Progenitor cell of endocrine pancreas (in vitro differentiated cells): ENCODE results near the gene COLEC12. TPM values are rescaled to one million over a fixed set of nuclear protein-coding genes. Genes with fewer than 3 reads are reported as not detected.

Experiments used
- DNase-seq: peaks from one replicate; pipeline ENCODE4 v3.0.0; 2021; ENCODE audit warnings: low spot score; ENCODE audit not compliant: unreplicated experiment
- H3K27ac Mint-ChIP-seq: 2 replicates; pipeline ENCODE4 v1.8.0; 2021; ENCODE audit warnings: mild to moderate bottlenecking, moderate library complexity, mixed read lengths
- H3K27me3 Mint-ChIP-seq: 2 replicates; pipeline ENCODE4 v1.8.0; 2021; ENCODE audit warnings: mixed read lengths
- H3K36me3 Mint-ChIP-seq: 2 replicates; pipeline ENCODE4 v1.8.0; 2022; ENCODE audit warnings: mixed read lengths; ENCODE audit not compliant: insufficient read depth
- H3K4me1 Mint-ChIP-seq: 2 replicates; pipeline ENCODE4 v1.8.0; 2021; ENCODE audit warnings: low read depth, mixed read lengths
- H3K4me3 Mint-ChIP-seq: 2 replicates; pipeline ENCODE4 v1.8.0; 2021; ENCODE audit warnings: low read depth, mild to moderate bottlenecking, moderate library complexity, mixed read lengths
- H3K9me3 Mint-ChIP-seq: 2 replicates; pipeline ENCODE4 v1.8.0; 2021; ENCODE audit warnings: low read depth, mixed read lengths
- CTCF ChIP-seq: fragments of 200-600 bp; sonication (generic); IDR thresholded peaks from one replicate; pipeline ENCODE4 v1.5.0; 2021; ENCODE audit warnings: antibody characterized with exemption, mild to moderate bottlenecking; ENCODE audit not compliant: unreplicated experiment
- total RNA-seq: library from RNA; stranded (reverse); gene quantifications from 2 replicates; pipeline ENCODE4 v1.2.1, GENCODE V29; 2021

COLEC12 gene
- total RNA-seq, 1 donor from 2014 or later = 0.55 TPM

DNA sequence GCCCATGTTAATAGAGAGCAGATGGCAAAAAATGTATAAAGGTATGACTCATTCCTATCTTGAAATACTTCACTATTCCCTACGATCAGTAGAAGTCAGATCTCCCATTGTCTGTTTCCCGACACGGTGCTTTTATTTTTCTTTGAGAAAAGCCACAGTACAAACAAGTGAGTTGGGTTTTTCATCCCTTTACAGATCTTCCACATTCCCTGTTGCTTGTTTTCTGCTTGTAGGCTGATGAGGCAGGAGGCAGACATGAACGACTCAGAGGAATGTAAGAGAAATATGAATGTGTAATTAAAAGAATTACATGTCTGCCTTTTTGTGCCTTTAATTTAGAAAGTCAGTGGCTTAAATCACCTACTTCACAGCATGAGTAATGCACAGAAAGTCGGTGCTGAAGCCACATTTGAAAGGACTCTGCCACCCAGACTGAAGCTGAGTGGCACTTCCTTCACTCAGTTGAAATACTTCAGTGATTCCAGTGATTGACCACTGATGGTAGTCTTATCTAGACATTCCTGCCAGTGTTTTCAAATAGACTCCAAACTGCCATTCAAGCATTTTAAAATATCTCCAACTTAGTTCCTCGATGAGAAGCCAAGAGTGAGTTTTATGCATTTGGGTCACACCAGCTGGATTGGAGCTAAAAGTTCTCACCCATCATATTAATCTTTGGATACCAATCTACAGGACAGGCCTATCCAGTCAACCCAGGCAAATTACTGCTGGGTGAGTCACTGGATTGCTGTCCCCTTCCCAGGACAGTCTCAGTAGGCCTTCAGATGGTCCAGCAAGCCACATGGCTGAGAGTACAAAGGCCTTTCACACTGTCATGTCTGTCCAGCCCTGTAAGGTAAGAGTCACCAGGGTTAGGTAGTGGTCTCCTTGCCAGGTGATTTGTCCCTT is 79.0 kb downstream of the COLEC12 start:
- H3K4me3 Mint-ChIP-seq = no peak overlapping the region
- TF ChIP-seq CTCF = no peak
- no peaks in the 10 kb centered on the region for H3K27me3 Mint-ChIP-seq
- no peak overlapping the region for H3K27ac Mint-ChIP-seq
- no peaks in the 10 kb centered on the region for H3K36me3 Mint-ChIP-seq
- H3K4me1 Mint-ChIP-seq = no peaks in the 10 kb centered on the region
- no peaks in the 10 kb centered on the region for H3K9me3 Mint-ChIP-seq
- DNase-seq = no peak

DNA sequence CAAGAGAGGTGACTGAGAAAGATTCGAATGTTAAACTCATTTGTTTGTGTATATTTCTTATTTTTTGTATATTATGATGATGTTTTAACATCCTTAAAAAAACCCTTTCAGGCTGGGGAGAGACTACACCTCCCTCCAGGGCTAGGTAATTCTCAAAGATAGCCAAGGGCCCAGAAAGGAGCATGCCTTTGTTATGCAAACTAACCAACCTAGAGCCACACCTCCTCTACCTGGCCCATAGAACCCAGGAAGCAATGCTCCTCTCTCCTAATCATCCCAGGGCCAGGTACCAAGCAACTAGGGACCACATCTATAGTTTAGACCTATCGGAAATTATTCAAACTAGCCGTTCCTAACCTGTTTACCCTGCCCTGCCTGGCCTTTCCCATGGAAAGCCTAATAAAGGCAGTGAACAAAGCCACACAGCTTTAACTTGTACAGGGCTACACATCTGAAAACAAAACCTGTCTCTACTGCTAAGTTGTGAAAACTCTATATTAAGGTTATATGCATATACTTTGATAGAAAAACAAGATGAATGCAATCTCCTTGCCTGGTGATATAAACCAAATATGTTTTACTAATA is 79.7 kb downstream of the COLEC12 start:
- no peaks in the 10 kb centered on the region for H3K4me1 Mint-ChIP-seq
- no peaks in the 10 kb centered on the region for H3K36me3 Mint-ChIP-seq
- DNase-seq = no peak

GRCh38 chr18:419541-420175 is 80.8 kb downstream of the COLEC12 start:
- Mint-ChIP-seq H3K4me1 (no peaks in the 10 kb centered on the region), H3K27me3 (no peaks in the 10 kb centered on the region), H3K4me3 (no peak overlapping the region), H3K36me3 (no peaks in the 10 kb centered on the region), H3K27ac (no peak overlapping the region), H3K9me3 (no peaks in the 10 kb centered on the region)
- no peak for TF ChIP-seq CTCF
- no peak for DNase-seq

More for the DNA sequence above, 79.7 kb downstream of the COLEC12 start:
- Mint-ChIP-seq H3K27me3 (no peaks in the 10 kb centered on the region), H3K27ac (no peak overlapping the region), H3K9me3 (no peaks in the 10 kb centered on the region), H3K4me3 (no peak overlapping the region)
- TF ChIP-seq CTCF = no peak

DNA sequence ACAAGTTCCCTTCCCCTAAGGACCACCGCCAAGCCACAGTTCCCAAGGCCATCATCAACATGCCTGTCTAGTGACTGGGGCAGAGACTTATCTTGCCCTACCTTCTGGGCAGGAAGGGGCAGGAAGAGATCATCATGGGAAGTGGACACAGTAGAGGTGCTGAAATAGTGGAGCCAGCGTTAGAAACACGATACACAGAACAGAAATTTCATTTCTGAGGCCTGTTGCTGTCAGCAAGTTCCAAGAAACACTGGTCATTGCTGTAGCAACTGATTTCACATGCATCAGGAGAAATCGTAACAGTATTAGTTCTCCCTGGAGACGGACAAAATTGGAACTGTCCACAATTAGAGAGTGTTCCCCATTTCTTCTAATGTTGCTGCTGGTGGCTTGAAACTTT is 83.0 kb downstream of the COLEC12 start:
- no peak for TF ChIP-seq CTCF
- H3K27me3 Mint-ChIP-seq = no peaks in the 10 kb centered on the region
- no peaks in the 10 kb centered on the region for H3K4me1 Mint-ChIP-seq
- no peak for DNase-seq
- H3K9me3 Mint-ChIP-seq = no peaks in the 10 kb centered on the region
- no peak overlapping the region for H3K27ac Mint-ChIP-seq
- H3K36me3 Mint-ChIP-seq = no peaks in the 10 kb centered on the region
- H3K4me3 Mint-ChIP-seq = no peak overlapping the region

DNA sequence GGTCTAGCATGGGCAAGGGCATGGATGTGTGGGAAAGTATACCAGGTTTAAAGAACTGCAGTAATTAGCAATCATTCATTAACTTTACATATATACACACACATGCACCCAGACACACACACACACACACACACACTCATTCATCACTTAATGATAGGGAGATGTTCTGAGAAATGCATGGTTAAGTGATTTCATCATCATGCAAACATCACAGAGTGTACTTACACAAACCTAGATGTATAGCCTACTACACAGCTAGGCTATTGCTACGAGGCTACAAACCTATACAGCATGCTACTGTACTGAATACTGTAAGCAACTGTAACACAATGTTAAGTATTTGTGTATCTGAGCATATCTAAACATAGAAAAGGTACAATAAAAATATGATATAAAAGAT is 83.6 kb downstream of the COLEC12 start:
- Mint-ChIP-seq H3K4me3 (no peak overlapping the region), H3K9me3 (peaks cover 2% of the 10 kb centered on the region), H3K4me1 (no peaks in the 10 kb centered on the region), H3K27ac (no peak overlapping the region), H3K27me3 (no peaks in the 10 kb centered on the region), H3K36me3 (no peaks in the 10 kb centered on the region)
- no peak for TF ChIP-seq CTCF
- no peak for DNase-seq
